Measurements from ENCODE around the gene CHST14. TPM values are rescaled to one million over a fixed set of nuclear protein-coding genes. Genes with fewer than 3 reads are reported as not detected.

The CHST14 gene
- total and polyA plus RNA-seq, 4 donors = 9.8 to 20.0 (median 12.0) TPM

GRCh38 chr15:40466426-40467260, 4.1 kb upstream of the CHST14 start:
- DNase-seq = no peak
- TF ChIP-seq, protein P1, sequence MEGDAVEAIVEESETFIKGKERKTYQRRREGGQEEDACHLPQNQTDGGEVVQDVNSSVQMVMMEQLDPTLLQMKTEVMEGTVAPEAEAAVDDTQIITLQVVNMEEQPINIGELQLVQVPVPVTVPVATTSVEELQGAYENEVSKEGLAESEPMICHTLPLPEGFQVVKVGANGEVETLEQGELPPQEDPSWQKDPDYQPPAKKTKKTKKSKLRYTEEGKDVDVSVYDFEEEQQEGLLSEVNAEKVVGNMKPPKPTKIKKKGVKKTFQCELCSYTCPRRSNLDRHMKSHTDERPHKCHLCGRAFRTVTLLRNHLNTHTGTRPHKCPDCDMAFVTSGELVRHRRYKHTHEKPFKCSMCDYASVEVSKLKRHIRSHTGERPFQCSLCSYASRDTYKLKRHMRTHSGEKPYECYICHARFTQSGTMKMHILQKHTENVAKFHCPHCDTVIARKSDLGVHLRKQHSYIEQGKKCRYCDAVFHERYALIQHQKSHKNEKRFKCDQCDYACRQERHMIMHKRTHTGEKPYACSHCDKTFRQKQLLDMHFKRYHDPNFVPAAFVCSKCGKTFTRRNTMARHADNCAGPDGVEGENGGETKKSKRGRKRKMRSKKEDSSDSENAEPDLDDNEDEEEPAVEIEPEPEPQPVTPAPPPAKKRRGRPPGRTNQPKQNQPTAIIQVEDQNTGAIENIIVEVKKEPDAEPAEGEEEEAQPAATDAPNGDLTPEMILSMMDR (IDR thresholded peaks at IDR 0.05; ENCODE audit: control extremely low read depth, extremely low read depth) = no peak
- Histone ChIP-seq H3K4me3 (no peak overlapping the region), H3K4me1 (ENCODE audit: control insufficient read depth in 5 of 5, insufficient read depth in 5 of 5, low read length in 5 of 5) (peaks cover 0 to 10% (median 0%) of the 10 kb centered on the region in 5 donors), H3K9ac (ENCODE audit: insufficient read depth in 1 of 2, low read length in 2 of 2) (no peak overlapping the region), H3K9me3 (ENCODE audit: control insufficient read depth in 4 of 4, insufficient read depth in 3 of 4, low read length in 3 of 4) (no peaks in the 10 kb centered on the region), H3K27ac (ENCODE audit: low read depth in 1 of 2, low read length in 1 of 2) (no peak overlapping the region), H3K27me3 (ENCODE audit: control insufficient read depth in 3 of 3, insufficient read depth in 3 of 3, low read length in 2 of 3) (no peaks in the 10 kb centered on the region), H3K36me3 (ENCODE audit: control insufficient read depth in 4 of 4, insufficient read depth in 4 of 4, low read length in 4 of 4) (peaks cover 0 to 34% (median 11%) of the 10 kb centered on the region in 4 donors)
- 69 to 76% methylated on average over 7 of the region's 7 CpGs for WGBS, 2 donors
- ATAC-seq (ENCODE audit: insufficient read depth, low FRiP score) = no peak

DNA sequence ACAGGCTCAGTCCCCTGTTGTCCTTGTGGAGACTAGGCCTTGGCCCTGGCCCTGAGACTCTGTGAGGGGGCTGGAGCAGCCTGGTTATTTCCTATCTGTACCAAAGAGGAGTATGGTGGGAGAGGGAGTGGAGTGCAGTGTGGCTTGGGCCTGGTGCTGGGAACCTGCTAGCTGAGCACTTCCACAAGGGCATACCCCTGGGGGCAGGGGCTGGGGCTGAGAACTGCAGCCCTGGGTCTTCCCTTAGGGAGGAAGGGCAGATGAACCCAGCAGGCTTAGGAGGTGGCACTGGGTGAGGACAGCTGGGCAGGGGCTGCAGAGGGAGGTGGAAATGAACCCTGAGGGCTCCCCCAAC, 3.5 kb upstream of the CHST14 start:
- Histone ChIP-seq H3K4me3 (no peak overlapping the region), H3K27ac (ENCODE audit: low read depth in 1 of 2, low read length in 1 of 2) (no peak overlapping the region), H3K36me3 (ENCODE audit: control insufficient read depth in 4 of 4, insufficient read depth in 4 of 4, low read length in 4 of 4) (peaks cover 0 to 28% (median 9%) of the 10 kb centered on the region in 4 donors), H3K4me1 (ENCODE audit: control insufficient read depth in 5 of 5, insufficient read depth in 5 of 5, low read length in 5 of 5) (peaks cover 0 to 15% (median 4%) of the 10 kb centered on the region in 5 donors), H3K9me3 (ENCODE audit: control insufficient read depth in 4 of 4, insufficient read depth in 3 of 4, low read length in 3 of 4) (no peaks in the 10 kb centered on the region), H3K9ac (ENCODE audit: insufficient read depth in 1 of 2, low read length in 2 of 2) (no peak overlapping the region), H3K27me3 (ENCODE audit: control insufficient read depth in 3 of 3, insufficient read depth in 3 of 3, low read length in 2 of 3) (no peaks in the 10 kb centered on the region)
- DNase-seq (no peak), ATAC-seq (ENCODE audit: insufficient read depth, low FRiP score) (no peak)
- TF ChIP-seq, protein P1 (IDR thresholded peaks at IDR 0.05; ENCODE audit: control extremely low read depth, extremely low read depth) = no peak

DNA sequence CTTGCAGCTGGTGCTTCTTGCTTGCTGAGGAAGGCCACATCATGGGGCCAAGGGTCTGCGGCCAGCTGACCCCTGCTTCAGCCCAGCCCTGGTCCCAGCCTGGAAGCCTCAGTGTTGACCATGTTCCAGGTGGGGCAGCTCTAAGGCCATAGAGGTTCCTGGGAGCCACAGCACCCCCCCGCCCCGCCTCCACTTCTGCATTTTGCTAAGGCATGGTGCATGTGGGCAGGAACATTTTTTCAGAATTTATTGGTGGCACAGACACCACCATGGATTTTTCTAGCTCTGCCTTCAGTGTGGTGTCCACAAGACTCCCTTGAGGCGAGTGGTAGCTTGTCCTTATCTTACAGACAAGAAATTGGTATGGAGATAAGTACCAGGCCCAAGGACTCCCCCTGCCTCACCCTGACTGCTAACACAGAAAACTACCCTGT, 1.9 kb upstream of the CHST14 start:
- Histone ChIP-seq H3K27me3 (ENCODE audit: control insufficient read depth in 3 of 3, insufficient read depth in 3 of 3, low read length in 2 of 3) (no peaks in the 10 kb centered on the region), H3K36me3 (ENCODE audit: control insufficient read depth in 4 of 4, insufficient read depth in 4 of 4, low read length in 4 of 4) (peaks cover 0 to 21% (median 4%) of the 10 kb centered on the region in 4 donors), H3K9ac (ENCODE audit: insufficient read depth in 1 of 2, low read length in 2 of 2) (no peak overlapping the region), H3K4me3 (no peak overlapping the region), H3K4me1 (ENCODE audit: control insufficient read depth in 5 of 5, insufficient read depth in 5 of 5, low read length in 5 of 5) (peaks cover 0 to 23% (median 6%) of the 10 kb centered on the region in 5 donors), H3K27ac (ENCODE audit: low read depth in 1 of 2, low read length in 1 of 2) (no peak overlapping the region), H3K9me3 (ENCODE audit: control insufficient read depth in 4 of 4, insufficient read depth in 3 of 4, low read length in 3 of 4) (no peaks in the 10 kb centered on the region)
- no peak for DNase-seq
- TF ChIP-seq, protein P1 (IDR thresholded peaks at IDR 0.05; ENCODE audit: control extremely low read depth, extremely low read depth) = no peak
- ATAC-seq (ENCODE audit: insufficient read depth, low FRiP score) = no peak
- 76 to 88% methylated on average over 4 of the region's 4 CpGs for WGBS, 2 donors

All from lung (tissue), 12 donors.